HCT116 (cell line): ENCODE results near the gene SKI. TPM values are rescaled to one million over a fixed set of nuclear protein-coding genes. Genes with fewer than 3 reads are reported as not detected.
"Not testable (repeated sequence)": the region's sequence is repeated elsewhere in the genome, so short reads cannot be mapped to it uniquely, and the experiment has no call there.

Source experiments
- ATAC-seq: fragments of 200-7000 bp; cut with Tn5 transposase; 2 replicates; pipeline ENCODE4 v1.9.1; 2020; ENCODE audit warnings: mild to moderate bottlenecking, moderate library complexity
- BruUV-seq: library from RNA; stranded (reverse); fragments of 400-500 nt; replicated peaks from 2 replicates; lab custom pipeline; 2021; lab: Mats Ljungman, UMichigan
- CTCF ChIA-PET: fragments of 300-600 bp; sonication (Branson Sonifier 250); formaldehyde crosslinking; loops from one replicate; lab custom pipeline; 2021; ENCODE audit warnings: antibody characterized with exemption; lab: Charles Lee
- POLR2A ChIA-PET: fragments of 300-600, 350-600 bp; sonication (Branson Sonifier 250); formaldehyde crosslinking; loops from one replicate; lab custom pipeline; 2021; ENCODE audit warnings: antibody characterized with exemption; lab: Charles Lee
- RAD21 ChIA-PET, 2 experiments: fragments of 300-600 bp; sonication (Branson Sonifier 250); formaldehyde crosslinking; loops; one replicate each; lab custom pipeline; 2023; ENCODE audit warnings: low total read pairs in 2 of 2; ENCODE audit not compliant: uncharacterized antibody in 2 of 2, unreplicated experiment in 2 of 2, low non-redundant PET in 1 of 2; lab: Charles Lee
- DNase-seq: peaks from one replicate; pipeline ENCODE4 v3.0.0-alpha.2; 2010; ENCODE audit warnings: low read depth, low spot score
- H2AFZ ChIP-seq: fragments of 200-600 bp; shearing (Covaris generic), sonication (generic); 2 replicates; pipeline ENCODE4 v1.6.1; 2017; ENCODE audit warnings: low read depth, mixed run types, mixed read lengths, antibody characterized with exemption, low read length; ENCODE audit not compliant: poor library complexity, severe bottlenecking
- H3K27ac ChIP-seq: 2 replicates; pipeline ENCODE4 v1.5.1; 2012; ENCODE audit warnings: low read depth, low read length
- H3K27me3 ChIP-seq: fragments of 200-600 bp; sonication (generic); 2 replicates; pipeline ENCODE4 v1.6.1; 2016; ENCODE audit warnings: mixed run types, low read length, mixed read lengths; ENCODE audit not compliant: insufficient read depth
- H3K36me3 ChIP-seq, 2 experiments: fragments of 200-500 bp in 1 of 2; fragments of 200-600 bp in 1 of 2; sonication (Bioruptor generic) in 1 of 2; sonication (generic) in 1 of 2; 2 replicates each; pipeline versions ENCODE4 v1.5.1 to v1.6.1; 2014 to 2016; ENCODE audit warnings: low read length in 2 of 2, inconsistent platforms in 1 of 2, mixed read lengths in 1 of 2, mixed run types in 1 of 2; ENCODE audit not compliant: insufficient read depth in 2 of 2, control insufficient read depth in 1 of 2
- H3K4me1 ChIP-seq, 2 experiments: fragments of 200-600 bp in 1 of 2; sonication (generic) in 1 of 2; 2 replicates each; pipeline versions ENCODE4 v1.5.1 to v1.6.1; 2012 to 2017; ENCODE audit warnings: low read length in 2 of 2, inconsistent platforms in 1 of 2, mild to moderate bottlenecking in 1 of 2, mixed read lengths in 1 of 2, mixed run types in 1 of 2, moderate library complexity in 1 of 2; ENCODE audit not compliant: insufficient read depth in 2 of 2, control insufficient read depth in 1 of 2
- H3K4me2 ChIP-seq: fragments of 200-600 bp; sonication (generic); 2 replicates; pipeline ENCODE4 v1.6.1; 2017; ENCODE audit warnings: mixed run types, low read length, mixed read lengths
- H3K4me3 ChIP-seq, 2 experiments: fragments of 200-600 bp in 1 of 2; sonication (generic) in 1 of 2; replicated peaks in 1 of 2; 2 replicates each; pipeline ENCODE4 v1.5.1; 2011 to 2016; ENCODE audit warnings: low read length in 2 of 2, control low read depth in 1 of 2, low read depth in 1 of 2, mild to moderate bottlenecking in 1 of 2, mixed read lengths in 1 of 2, mixed run types in 1 of 2
- H3K79me2 ChIP-seq: fragments of 200-600 bp; sonication (generic); 2 replicates; pipeline ENCODE4 v1.6.1; 2017; ENCODE audit warnings: mild to moderate bottlenecking, mixed run types, low read length, moderate library complexity, mixed read lengths; ENCODE audit not compliant: insufficient read depth
- H3K9ac ChIP-seq: fragments of 200-600 bp; sonication (generic); 2 replicates; pipeline ENCODE4 v1.6.1; 2016; ENCODE audit warnings: low read length, mixed read lengths
- H3K9me2 ChIP-seq: fragments of 200-600 bp; sonication (generic), shearing (Covaris generic); 2 replicates; pipeline ENCODE4 v1.6.1; 2017; ENCODE audit warnings: mixed run types, mild to moderate bottlenecking, moderate library complexity; ENCODE audit not compliant: insufficient read depth
- H3K9me3 ChIP-seq, 2 experiments: fragments of 200-500 bp in 1 of 2; fragments of 200-600 bp in 1 of 2; sonication (Bioruptor generic) in 1 of 2; sonication (generic) in 1 of 2; 2 replicates each; pipeline ENCODE4 v1.6.1; 2014 to 2017; ENCODE audit warnings: low read length in 2 of 2, mixed read lengths in 2 of 2, inconsistent platforms in 1 of 2, low read depth in 1 of 2, mild to moderate bottlenecking in 1 of 2, mixed run types in 1 of 2, moderate library complexity in 1 of 2; ENCODE audit not compliant: control insufficient read depth in 1 of 2, insufficient read depth in 1 of 2
- H4K20me1 ChIP-seq: fragments of 200-600 bp; sonication (generic), shearing (Covaris generic); 2 replicates; pipeline ENCODE4 v1.6.1; 2017; ENCODE audit warnings: mixed run types, mild to moderate bottlenecking, moderate library complexity; ENCODE audit not compliant: insufficient read depth
- ATF3 ChIP-seq: IDR thresholded peaks from 2 replicates; pipeline ENCODE4 v1.6.1; 2012
- CBX3 ChIP-seq: IDR thresholded peaks from 2 replicates; pipeline ENCODE4 v1.6.1; 2012; ENCODE audit warnings: low read depth
- CEBPB ChIP-seq: IDR thresholded peaks from 2 replicates; pipeline ENCODE4 v1.6.1; 2012; ENCODE audit warnings: low read depth
- CTCF ChIP-seq, 3 experiments: fragments of 200-600 bp in 1 of 3; sonication (generic) in 1 of 3; IDR thresholded peaks in 2 of 3; conservative IDR thresholded peaks in 1 of 3; 2 replicates each; pipeline ENCODE4 v1.5.1; 2012 to 2017; ENCODE audit warnings: low read depth in 2 of 3, low read length in 2 of 3, antibody characterized with exemption in 1 of 3, borderline replicate concordance in 1 of 3, control low read depth in 1 of 3, mild to moderate bottlenecking in 1 of 3, mixed read lengths in 1 of 3, mixed run types in 1 of 3, moderate library complexity in 1 of 3; ENCODE audit not compliant: insufficient read depth in 1 of 3
- EGR1 ChIP-seq: IDR thresholded peaks from 2 replicates; pipeline ENCODE4 v1.6.1; 2012; ENCODE audit warnings: low read depth
- EZH2phosphoT487 ChIP-seq: fragments of 200-600 bp; IDR thresholded peaks from 2 replicates; pipeline ENCODE4 v1.6.1; 2018; ENCODE audit warnings: antibody characterized with exemption, borderline replicate concordance
- JUND ChIP-seq: IDR thresholded peaks from 2 replicates; pipeline ENCODE4 v1.6.1; 2012
- POLR2A ChIP-seq: IDR thresholded peaks from 2 replicates; pipeline ENCODE4 v1.7.0; 2011; ENCODE audit warnings: borderline replicate concordance; ENCODE audit not compliant: insufficient read depth, insufficient read length; ENCODE audit errors: extremely low read depth
- POLR2AphosphoS5 ChIP-seq: IDR thresholded peaks from 2 replicates; pipeline ENCODE4 v1.6.1; 2011; ENCODE audit warnings: mild to moderate bottlenecking, low read depth, low read length, moderate library complexity
- REST ChIP-seq: IDR thresholded peaks from 2 replicates; pipeline ENCODE4 v1.6.1; 2012; ENCODE audit warnings: low read depth
- SRF ChIP-seq: IDR thresholded peaks from 2 replicates; pipeline ENCODE4 v1.6.1; 2012; ENCODE audit warnings: low read depth
- TCF7L2 ChIP-seq: IDR thresholded peaks from 2 replicates; pipeline ENCODE4 v1.7.0; 2011; ENCODE audit warnings: borderline replicate concordance, inconsistent platforms; ENCODE audit not compliant: insufficient read depth, insufficient read length; ENCODE audit errors: extremely low read depth
- ZFX ChIP-seq: fragments of 450-650 bp; IDR thresholded peaks from 2 replicates; pipeline ENCODE4 v1.6.1; 2017
- ZNF274 ChIP-seq: fragments of 200-500 bp; sonication (Bioruptor generic); IDR thresholded peaks from 2 replicates; pipeline ENCODE4 v1.6.1; 2014; ENCODE audit warnings: mild to moderate bottlenecking, low read depth, low read length, inconsistent platforms
- intact Hi-C: fragments of 100-400 bp; cut with micrococcal nuclease; formaldehyde crosslinking; loops from 2 replicates; pipeline ENCODE4 v1.10.0; 2022
- total RNA-seq: library from RNA; stranded (reverse); gene quantifications from one replicate; pipeline ENCODE4 v1.2.1, GENCODE V29; 2021; ENCODE audit not compliant: unreplicated experiment

SKI gene
- total RNA-seq, 1 experiment from 2014 or later: 56.2 TPM

GRCh38 chr1:2326524-2326923 lies 98.4 kb downstream of the SKI start (continued):
- no peak for TF ChIP-seq ZFX
- TF ChIP-seq ATF3: no peak
- TF ChIP-seq POLR2AphosphoS5: no peak

GRCh38 chr1:2327162-2327561 lies 99.0 kb downstream of the SKI start:
- CTCF ChIA-PET, H3K36me3 ChIP-seq, BruUV-seq, H3K27me3 ChIP-seq, DNase-seq, H2AFZ ChIP-seq, intact Hi-C loops, H3K4me3 ChIP-seq, ATAC-seq, POLR2A ChIA-PET, H4K20me1 ChIP-seq, H3K4me2 ChIP-seq, H3K4me1 ChIP-seq, H3K9ac ChIP-seq, H3K9me3 ChIP-seq, H3K9me2 ChIP-seq, H3K79me2 ChIP-seq, RAD21 ChIA-PET, H3K27ac ChIP-seq: not testable (repeated sequence)

- Histone ChIP-seq H2AFZ (no peak overlapping the region), H3K4me2 (no peak overlapping the region), H3K79me2 (no peaks in the 10 kb centered on the region), H3K4me1 (no peaks in the 10 kb centered on the region), H3K9me3 (peaks cover 4 to 11% of the 10 kb centered on the region in 2 experiments; a peak in 2 of 4 replicates), H3K9me2 (no peaks in the 10 kb centered on the region), H3K4me3 (no peak overlapping the region), H3K9ac (no peak overlapping the region), H3K27ac (no peak overlapping the region), H3K27me3 (peaks cover 3% of the 10 kb centered on the region; the same call in 1 of the 2 replicates), H4K20me1 (no peaks in the 10 kb centered on the region), H3K36me3 (no peaks in the 10 kb centered on the region)
- DNase-seq: no peak
- BruUV-seq: no TSS peak
- no peak for ATAC-seq
- intact Hi-C loops: no loop called here
- ChIA-PET CTCF (no interaction called here), RAD21 (no interaction called here), POLR2A (no interaction called here)
- no peak for TF ChIP-seq JUND
- TF ChIP-seq SRF: no peak
- TF ChIP-seq REST: no peak
- no peak for TF ChIP-seq CBX3
- no peak for TF ChIP-seq EGR1
- no peak for TF ChIP-seq CEBPB
- TF ChIP-seq ZNF274: no peak
- TF ChIP-seq POLR2AphosphoS5: no peak
- no peak for TF ChIP-seq CTCF (IDR thresholded peaks at IDR 0.05 in 2 of 3, conservative IDR thresholded peaks at IDR 0.05 in 1 of 3; ENCODE audit: borderline replicate concordance in 1 of 3, insufficient read depth in 1 of 3, low read depth in 2 of 3, low read length in 2 of 3)
- TF ChIP-seq POLR2A: no peak
- TF ChIP-seq ATF3: no peak
- TF ChIP-seq TCF7L2: no peak
- TF ChIP-seq EZH2phosphoT487: no peak
Measured at GRCh38 chr1:2327841-2328240, 99.7 kb downstream of the SKI start.
